ENCODE data around the gene ANO8. TPM values are rescaled to one million over a fixed set of nuclear protein-coding genes. Genes with fewer than 3 reads are reported as not detected.

The ANO8 gene
- polyA plus RNA-seq, 3 donors from 2014 or later, result 0.06 to 0.40 (median 0.12) TPM

- DNase-seq, result no peak
- Mint-ChIP-seq H3K36me3 (no peaks in the 10 kb centered on the region), H3K27me3 (ENCODE audit: low read depth in 3 of 3) (peaks cover 0 to 6% (median 1%) of the 10 kb centered on the region in 3 donors), H3K4me3 (no peak overlapping the region), H3K4me1 (no peaks in the 10 kb centered on the region), H3K9me3 (no peaks in the 10 kb centered on the region), H3K27ac (no peak overlapping the region)
Observed at GRCh38 chr19:17357078-17357666, 22.5 kb upstream of the ANO8 start.

- no peak overlapping the region for H3K27ac Mint-ChIP-seq
- no peaks in the 10 kb centered on the region for H3K36me3 Mint-ChIP-seq
- H3K9me3 Mint-ChIP-seq, result no peaks in the 10 kb centered on the region
- no peaks in the 10 kb centered on the region for H3K4me1 Mint-ChIP-seq
- H3K27me3 Mint-ChIP-seq (ENCODE audit: low read depth in 3 of 3), result peaks cover 4 to 6% (median 4%) of the 10 kb centered on the region in 3 donors
- DNase-seq, result no peak
- H3K4me3 Mint-ChIP-seq, result no peak overlapping the region
Observed at GRCh38 chr19:17353386-17353785, 18.7 kb upstream of the ANO8 start.

- DNase-seq, result no peak
- Mint-ChIP-seq H3K9me3 (no peaks in the 10 kb centered on the region), H3K27ac (no peak overlapping the region), H3K36me3 (no peaks in the 10 kb centered on the region), H3K27me3 (ENCODE audit: low read depth in 3 of 3) (peaks cover 6 to 8% (median 6%) of the 10 kb centered on the region in 3 donors), H3K4me1 (no peaks in the 10 kb centered on the region), H3K4me3 (no peak overlapping the region)
Observed at GRCh38 chr19:17352608-17353280, 18.1 kb upstream of the ANO8 start.

DNA sequence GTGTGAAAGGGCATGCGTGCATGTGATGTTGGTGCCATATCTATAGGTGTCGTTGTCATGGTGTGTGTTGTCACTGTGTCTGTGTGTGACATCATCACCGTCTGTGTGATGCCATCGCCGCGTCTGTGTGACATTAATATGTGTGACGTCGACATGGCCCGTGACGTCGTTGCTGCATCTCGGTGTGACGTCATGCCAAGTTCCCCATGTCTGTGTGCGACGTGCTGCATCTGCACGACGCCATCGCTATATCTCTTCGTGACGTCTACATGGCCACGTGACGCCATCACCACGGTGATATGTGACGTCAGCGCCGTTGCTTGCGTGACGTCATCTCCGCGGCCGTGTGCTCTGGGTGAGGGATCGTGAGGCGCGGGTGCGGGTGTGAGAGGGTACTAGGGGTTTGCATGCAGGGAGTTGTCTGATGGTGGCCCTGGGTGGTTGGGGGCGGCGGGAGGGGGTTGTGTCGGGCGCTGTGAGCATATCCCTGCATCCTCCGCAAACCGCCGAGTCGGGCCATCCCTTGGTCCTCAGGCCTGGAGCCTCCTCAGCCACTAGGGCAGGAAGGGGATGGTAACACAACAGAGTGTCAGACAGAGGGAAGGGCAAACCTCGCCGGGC lies 17.3 kb upstream of the ANO8 start:
- no peak overlapping the region for H3K4me3 Mint-ChIP-seq
- DNase-seq, result no peak
- H3K9me3 Mint-ChIP-seq, result no peaks in the 10 kb centered on the region
- no peaks in the 10 kb centered on the region for H3K36me3 Mint-ChIP-seq
- no peaks in the 10 kb centered on the region for H3K4me1 Mint-ChIP-seq
- no peak overlapping the region for H3K27ac Mint-ChIP-seq
- peaks cover 6 to 13% (median 8%) of the 10 kb centered on the region in 3 donors for H3K27me3 Mint-ChIP-seq (ENCODE audit: low read depth in 3 of 3)

DNA sequence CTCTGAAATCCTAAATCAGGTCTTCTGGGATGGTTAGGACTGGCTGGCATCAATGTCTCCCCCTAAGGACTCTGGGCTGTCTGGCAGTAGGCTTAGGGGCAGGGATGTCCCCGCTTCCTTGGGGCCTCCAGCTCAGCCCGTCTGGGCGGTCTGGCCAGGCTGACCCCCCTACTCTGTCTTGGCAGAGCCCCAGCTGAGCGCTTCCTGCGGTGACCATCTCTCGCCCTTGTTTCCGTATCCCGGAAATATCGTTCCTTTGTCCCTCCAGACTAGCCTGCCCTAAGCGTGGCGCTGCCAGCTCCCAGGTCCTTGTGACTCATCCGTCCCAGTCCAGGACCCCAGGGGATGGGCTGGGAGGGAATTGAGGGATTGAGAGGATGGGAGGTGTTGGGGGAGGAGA lies 14.0 kb upstream of the ANO8 start:
- H3K27me3 Mint-ChIP-seq (ENCODE audit: low read depth in 3 of 3), result peaks cover 6 to 13% (median 10%) of the 10 kb centered on the region in 3 donors
- DNase-seq, result no peak
- H3K36me3 Mint-ChIP-seq, result no peaks in the 10 kb centered on the region
- H3K4me1 Mint-ChIP-seq, result peaks cover 4 to 7% of the 10 kb centered on the region in 2 donors
- no peak overlapping the region for H3K27ac Mint-ChIP-seq
- no peaks in the 10 kb centered on the region for H3K9me3 Mint-ChIP-seq
- no peak overlapping the region for H3K4me3 Mint-ChIP-seq

- no peak overlapping the region for H3K27ac Mint-ChIP-seq
- DNase-seq, result no peak
Observed at GRCh38 chr19:17347877-17348276, 13.2 kb upstream of the ANO8 start.

DNA sequence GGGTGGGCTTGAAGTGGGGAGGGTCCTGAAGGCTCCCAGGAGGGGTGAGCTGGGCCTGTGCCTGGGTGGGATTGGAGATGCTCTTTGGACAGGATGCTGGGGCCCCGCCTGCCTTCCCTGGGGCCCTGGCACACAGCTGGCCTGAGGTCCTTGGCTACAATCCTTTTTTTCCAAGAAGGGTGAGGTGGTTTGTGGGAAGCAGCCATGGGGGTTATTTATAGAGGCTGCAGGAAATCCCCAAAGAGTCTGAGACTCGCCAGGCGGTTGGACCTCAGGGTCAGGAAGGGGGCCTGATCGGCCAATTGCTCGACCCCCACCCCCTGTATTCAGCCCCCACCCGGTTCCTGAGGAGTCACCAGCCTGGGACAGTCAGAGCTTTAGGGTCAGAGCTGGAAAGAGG lies 12.7 kb upstream of the ANO8 start:
- no peak overlapping the region for H3K27ac Mint-ChIP-seq
- no peaks in the 10 kb centered on the region for H3K9me3 Mint-ChIP-seq
- DNase-seq, result no peak
- H3K36me3 Mint-ChIP-seq, result no peaks in the 10 kb centered on the region
- H3K4me1 Mint-ChIP-seq, result peaks cover 4 to 7% of the 10 kb centered on the region in 2 donors
- peaks cover 3 to 13% (median 10%) of the 10 kb centered on the region in 3 donors for H3K27me3 Mint-ChIP-seq (ENCODE audit: low read depth in 3 of 3)
- H3K4me3 Mint-ChIP-seq, result no peak overlapping the region

More at GRCh38 chr19:17347877-17348276, 13.2 kb upstream of the ANO8 start:
- Mint-ChIP-seq H3K9me3 (no peaks in the 10 kb centered on the region), H3K27me3 (ENCODE audit: low read depth in 3 of 3) (peaks cover 6 to 13% (median 10%) of the 10 kb centered on the region in 3 donors), H3K36me3 (no peaks in the 10 kb centered on the region), H3K4me1 (peaks cover 4 to 7% of the 10 kb centered on the region in 2 donors), H3K4me3 (no peak overlapping the region)

GRCh38 chr19:17346109-17346671 lies 11.5 kb upstream of the ANO8 start:
- DNase-seq, result peak; percentile 63 to 70 (median 68)
- peaks cover 4 to 7% of the 10 kb centered on the region in 2 donors for H3K4me1 Mint-ChIP-seq
- H3K36me3 Mint-ChIP-seq, result no peaks in the 10 kb centered on the region
- H3K4me3 Mint-ChIP-seq, result no peak overlapping the region
- H3K27me3 Mint-ChIP-seq (ENCODE audit: low read depth in 3 of 3), result peaks cover 3 to 13% (median 4%) of the 10 kb centered on the region in 3 donors
- no peaks in the 10 kb centered on the region for H3K9me3 Mint-ChIP-seq
- no peak overlapping the region for H3K27ac Mint-ChIP-seq

DNA sequence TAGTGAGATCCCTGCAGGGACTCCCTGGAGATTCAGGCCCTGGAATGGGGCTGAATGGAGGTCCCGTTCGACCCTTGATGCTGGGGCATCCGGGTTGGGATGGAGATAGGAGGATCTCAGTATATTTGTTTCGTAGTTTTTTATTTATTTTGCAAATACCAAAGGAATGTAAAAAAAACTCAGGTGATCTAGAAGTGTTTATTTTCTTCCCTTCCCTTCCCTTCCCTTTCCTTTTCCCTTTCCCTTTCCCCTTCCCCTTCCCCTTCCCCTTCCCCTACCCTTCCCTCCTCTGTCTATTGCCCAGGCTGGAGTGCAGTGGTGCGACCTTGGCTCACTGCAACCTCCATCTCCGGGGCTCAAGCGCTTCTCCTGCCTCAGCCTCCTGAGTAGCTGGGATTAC lies 7.2 kb upstream of the ANO8 start:
- Mint-ChIP-seq H3K4me1 (peaks cover 15 to 16% of the 10 kb centered on the region in 2 donors), H3K4me3 (no peak overlapping the region), H3K27me3 (ENCODE audit: low read depth in 3 of 3) (peaks cover 0 to 6% (median 2%) of the 10 kb centered on the region in 3 donors), H3K9me3 (no peaks in the 10 kb centered on the region), H3K36me3 (no peaks in the 10 kb centered on the region), H3K27ac (no peak overlapping the region)
- DNase-seq, result no peak

GRCh38 chr19:17341386-17341785 lies 6.7 kb upstream of the ANO8 start:
- Mint-ChIP-seq H3K27me3 (ENCODE audit: low read depth in 3 of 3) (peaks cover 0 to 6% (median 2%) of the 10 kb centered on the region in 3 donors), H3K36me3 (no peaks in the 10 kb centered on the region), H3K27ac (no peak overlapping the region), H3K9me3 (no peaks in the 10 kb centered on the region), H3K4me3 (no peak overlapping the region), H3K4me1 (peaks cover 18 to 20% of the 10 kb centered on the region in 2 donors)
- DNase-seq, result no peak

DNA sequence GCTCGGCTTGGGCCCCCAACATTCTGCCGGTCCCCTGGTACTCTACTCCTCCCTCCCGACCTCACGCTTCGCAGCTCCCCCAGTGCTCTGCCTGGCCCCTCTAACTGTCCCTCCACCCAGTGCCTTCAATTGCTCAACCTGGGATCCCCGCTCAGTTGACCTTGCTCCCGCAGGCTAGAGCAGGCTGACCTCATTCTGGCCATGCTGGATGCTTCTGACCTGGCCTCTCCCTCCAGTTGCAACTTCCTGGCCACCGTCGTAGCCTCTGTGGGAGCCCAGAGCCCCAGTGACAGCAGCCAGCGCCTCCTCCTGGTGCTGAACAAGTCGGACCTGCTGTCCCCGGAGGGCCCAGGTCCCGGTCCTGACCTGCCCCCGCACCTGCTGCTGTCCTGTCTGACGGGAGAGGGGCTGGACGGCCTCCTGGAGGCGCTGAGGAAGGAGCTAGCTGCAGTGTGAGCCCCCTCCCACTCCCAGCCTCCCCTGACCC lies 6.3 kb upstream of the ANO8 start:
- peaks cover 14 to 18% of the 10 kb centered on the region in 2 donors for H3K4me1 Mint-ChIP-seq
- H3K9me3 Mint-ChIP-seq, result no peaks in the 10 kb centered on the region
- DNase-seq, result no peak
- H3K4me3 Mint-ChIP-seq, result no peak overlapping the region
- no peak overlapping the region for H3K27ac Mint-ChIP-seq
- peaks cover 0 to 5% (median 2%) of the 10 kb centered on the region in 3 donors for H3K27me3 Mint-ChIP-seq (ENCODE audit: low read depth in 3 of 3)
- no peaks in the 10 kb centered on the region for H3K36me3 Mint-ChIP-seq

DNA sequence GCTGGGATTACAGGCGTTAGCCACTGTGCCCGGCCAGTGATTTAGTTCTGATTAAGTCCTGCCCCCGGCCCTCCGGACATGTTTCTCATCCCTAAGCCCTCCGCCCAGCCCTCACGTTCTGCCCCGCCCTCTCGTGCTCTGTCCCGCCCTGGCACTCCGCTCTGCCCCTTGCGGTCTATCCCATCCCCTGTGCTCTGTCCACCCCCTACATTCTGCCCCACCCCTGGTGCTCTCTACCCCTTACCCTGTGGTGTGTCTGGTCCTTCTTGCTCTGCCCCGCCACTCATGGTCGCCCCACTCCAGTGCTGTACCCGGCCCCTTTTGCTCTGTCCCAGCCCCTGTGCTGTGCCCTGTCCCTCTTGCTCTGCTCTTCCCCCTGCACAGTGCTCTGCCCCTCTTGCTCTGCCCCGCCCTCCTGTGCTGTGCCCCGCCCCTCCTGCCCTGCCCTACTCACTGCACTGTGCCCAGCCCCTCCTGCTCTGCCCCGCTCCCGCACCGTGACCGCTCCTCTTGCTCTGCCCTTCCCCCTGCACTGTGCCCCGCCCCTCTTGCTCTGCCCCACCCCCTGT lies 5.7 kb upstream of the ANO8 start:
- no peaks in the 10 kb centered on the region for H3K36me3 Mint-ChIP-seq
- no peak overlapping the region for H3K27ac Mint-ChIP-seq
- H3K4me1 Mint-ChIP-seq, result peaks cover 16 to 18% of the 10 kb centered on the region in 2 donors
- DNase-seq, result no peak
- no peak overlapping the region for H3K4me3 Mint-ChIP-seq
- H3K27me3 Mint-ChIP-seq (ENCODE audit: low read depth in 3 of 3), result peaks cover 0 to 5% (median 2%) of the 10 kb centered on the region in 3 donors
- no peaks in the 10 kb centered on the region for H3K9me3 Mint-ChIP-seq

DNA sequence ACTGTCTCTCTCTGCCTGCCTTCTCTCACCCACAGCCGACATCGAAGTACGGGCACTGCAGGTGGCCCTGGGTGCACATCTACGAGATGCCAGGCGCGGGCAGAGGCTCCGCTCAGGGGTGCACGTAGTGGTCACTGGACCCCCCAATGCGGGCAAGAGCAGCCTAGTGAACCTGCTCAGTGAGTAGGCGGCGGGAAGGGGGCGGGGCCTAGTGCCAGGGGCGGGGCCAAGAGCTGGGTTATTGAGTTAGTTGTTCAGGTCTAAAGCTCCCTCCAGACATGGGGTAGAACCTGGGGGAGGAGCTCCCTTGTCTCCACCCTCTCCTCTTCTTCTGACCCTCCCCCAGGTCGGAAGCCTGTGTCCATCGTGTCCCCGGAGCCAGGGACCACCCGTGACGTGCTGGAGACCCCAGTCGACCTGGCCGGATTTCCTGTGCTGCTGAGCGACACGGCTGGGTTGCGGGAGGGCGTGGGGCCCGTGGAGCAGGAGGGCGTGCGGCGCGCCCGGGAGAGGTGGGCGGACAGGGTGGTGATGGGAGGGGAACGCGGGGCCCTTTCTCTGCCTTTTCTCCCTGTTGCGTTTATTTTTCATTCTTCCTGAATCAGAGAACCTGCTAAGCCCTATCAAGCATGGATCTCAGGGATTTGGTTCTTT lies 4.6 kb upstream of the ANO8 start:
- Mint-ChIP-seq H3K4me1 (peaks cover 25% of the 10 kb centered on the region in 2 donors), H3K36me3 (no peaks in the 10 kb centered on the region), H3K27ac (peak overlapping the region in 1 of 6 donors; percentile 79), H3K9me3 (no peaks in the 10 kb centered on the region), H3K27me3 (ENCODE audit: low read depth in 3 of 3) (peaks cover 0 to 7% (median 7%) of the 10 kb centered on the region in 3 donors), H3K4me3 (peak overlapping the region; percentile 48 to 97 (median 52))
- DNase-seq, result no peak

All from immature natural killer cell (primary cell).